HepG2 (cell line): Measurements from ENCODE around the gene CIBAR2. TPM values are rescaled to one million over a fixed set of nuclear protein-coding genes. Genes with fewer than 3 reads are reported as not detected.

ENCODE experiments used
- ATAC-seq: fragments of 200-7000 bp; cut with Tn5 transposase; 3 replicates; pipeline ENCODE4 v1.9.1; 2020; ENCODE audit warnings: mild to moderate bottlenecking, moderate library complexity
- BruUV-seq: library from RNA; stranded (reverse); fragments of 400-500 nt; replicated peaks from 2 replicates; lab custom pipeline; 2021; lab: Mats Ljungman, UMichigan
- CTCF ChIA-PET: fragments of 300-600 bp; formaldehyde crosslinking; extraction: SDS; loops from one replicate; lab custom pipeline; 2021; ENCODE audit warnings: low total read pairs, inconsistent platforms, low intra/inter-chr PET ratio; lab: Yijun Ruan, JAX
- POLR2A ChIA-PET: fragments of 350-600 bp; sonication (Branson Sonifier 250); formaldehyde crosslinking; loops from one replicate; lab custom pipeline; 2020; ENCODE audit warnings: antibody characterized with exemption, inconsistent platforms; lab: Yijun Ruan, JAX
- DNase-seq: peaks from one replicate; pipeline ENCODE4 v3.0.0-alpha.2; 2015; ENCODE audit warnings: low spot score
- FAIRE-seq: peaks from 3 replicates; lab custom pipeline; 2011; peaks lifted over from hg19 to GRCh38; lab: Jason Lieb, UNC
- H2AFZ ChIP-seq: one replicate; pipeline ENCODE4 v1.6.1; 2011; ENCODE audit warnings: low read length, inconsistent platforms
- H3K27ac ChIP-seq: fragments of 300-600 bp; 3 replicates; pipeline ENCODE4 v1.8.0; 2011; ENCODE audit warnings: mixed run types, mild to moderate bottlenecking, mixed read lengths, low read length, inconsistent platforms; ENCODE audit not compliant: insufficient read depth; ENCODE audit errors: extremely low read length
- H3K27me3 ChIP-seq, 2 experiments: fragments of 200-600 bp in 1 of 2; 2 replicates in 1 of 2; 3 replicates in 1 of 2; pipeline versions ENCODE4 v1.6.0 to v1.8.0; 2011; ENCODE audit warnings: low read length in 2 of 2, mild to moderate bottlenecking in 2 of 2, moderate library complexity in 2 of 2, inconsistent platforms in 1 of 2; ENCODE audit not compliant: insufficient read depth in 2 of 2, control insufficient read depth in 1 of 2
- H3K36me3 ChIP-seq, 2 experiments: fragments of 200-600 bp in 1 of 2; replicated peaks in 1 of 2; 2 replicates in 1 of 2; 3 replicates in 1 of 2; pipeline versions ENCODE4 v1.5.1 to v1.8.0; 2011; ENCODE audit warnings: low read length in 2 of 2, inconsistent platforms in 1 of 2; ENCODE audit not compliant: insufficient read depth in 2 of 2, control insufficient read depth in 1 of 2
- H3K4me1 ChIP-seq: 2 replicates; pipeline ENCODE4 v1.5.1; 2012; ENCODE audit warnings: low read length, inconsistent platforms; ENCODE audit not compliant: insufficient read depth
- H3K4me2 ChIP-seq: 2 replicates; pipeline ENCODE4 v1.6.0; 2011; ENCODE audit warnings: low read depth, low read length, inconsistent platforms
- H3K4me3 ChIP-seq, 3 experiments: fragments of 200-600 bp in 1 of 3; sonication (generic), shearing (Covaris generic) in 1 of 3; replicated peaks in 1 of 3; 2 replicates each; pipeline ENCODE4 v1.5.1; 2011 to 2016; ENCODE audit warnings: low read length in 3 of 3, inconsistent platforms in 2 of 3, low read depth in 2 of 3, mild to moderate bottlenecking in 2 of 3, control low read depth in 1 of 3, mixed read lengths in 1 of 3; ENCODE audit not compliant: insufficient read depth in 1 of 3
- H3K79me2 ChIP-seq: one replicate; pipeline ENCODE4 v1.6.1; 2011; ENCODE audit warnings: low read length, inconsistent platforms; ENCODE audit not compliant: insufficient read depth
- H3K9ac ChIP-seq: 2 replicates; pipeline ENCODE4 v1.6.0; 2011; ENCODE audit warnings: mild to moderate bottlenecking, low read depth, low read length, inconsistent platforms; ENCODE audit not compliant: insufficient read depth
- H3K9me3 ChIP-seq: 2 replicates; pipeline ENCODE4 v1.5.1; 2012; ENCODE audit warnings: mild to moderate bottlenecking, low read length
- H4K20me1 ChIP-seq: 2 replicates; pipeline ENCODE4 v1.6.0; 2011; ENCODE audit warnings: inconsistent platforms, mild to moderate bottlenecking, low read length, moderate library complexity; ENCODE audit not compliant: insufficient read depth
- CBX2 ChIP-seq, 2 experiments: fragments of 200-600 bp in 1 of 2; sonication (generic); formaldehyde crosslinking in 1 of 2; IDR thresholded peaks; 2 replicates each; pipeline versions ENCODE4 v1.7.0 to v1.8.1; 2018 to 2022; ENCODE audit warnings: low read depth in 2 of 2, low read length in 1 of 2, mild to moderate bottlenecking in 1 of 2, missing genetic modification reagents in 1 of 2
- DR1 ChIP-seq: sonication (generic); formaldehyde crosslinking; IDR thresholded peaks from 2 replicates; pipeline ENCODE4 v1.8.0; 2021; ENCODE audit warnings: mild to moderate bottlenecking, missing genetic modification reagents, inconsistent platforms
- EP300 ChIP-seq, 3 experiments: sonication (generic) in 1 of 3; formaldehyde crosslinking in 1 of 3; IDR thresholded peaks; 2 replicates each; pipeline versions ENCODE4 v1.5.1 to v1.6.1; 2011 to 2020; ENCODE audit warnings: low read depth in 2 of 3, low read length in 2 of 3, borderline replicate concordance in 1 of 3, improper control_type of control experiment in 1 of 3, mild to moderate bottlenecking in 1 of 3, missing genetic modification reagents in 1 of 3, moderate library complexity in 1 of 3
- HOXA7 ChIP-seq: sonication (generic); formaldehyde crosslinking; IDR thresholded peaks from 2 replicates; pipeline ENCODE4 v1.8.1; 2022; ENCODE audit warnings: mild to moderate bottlenecking, missing genetic modification reagents, moderate library complexity
- PBX2 ChIP-seq: IDR thresholded peaks from 2 replicates; pipeline ENCODE4 v1.6.1; 2016; ENCODE audit warnings: control low read depth
- PCBP1 ChIP-seq: fragments of 200-400 bp; formaldehyde crosslinking; IDR thresholded peaks from 2 replicates; pipeline ENCODE4 v1.6.1; 2017; ENCODE audit warnings: mild to moderate bottlenecking, low read depth, low read length, borderline replicate concordance
- SOX13 ChIP-seq, 3 experiments: fragments of 450-650 bp in 1 of 3; sonication (generic) in 1 of 3; formaldehyde crosslinking in 1 of 3; IDR thresholded peaks in 2 of 3; conservative IDR thresholded peaks in 1 of 3; 2 replicates each; pipeline versions ENCODE4 v1.5.0 to v1.6.1; 2016 to 2020; ENCODE audit warnings: antibody characterized with exemption in 1 of 3, mild to moderate bottlenecking in 1 of 3, missing compliant biosample characterization in 1 of 3, missing genetic modification reagents in 1 of 3, moderate library complexity in 1 of 3
- ZNF329 ChIP-seq: sonication (generic); formaldehyde crosslinking; IDR thresholded peaks from 2 replicates; pipeline ENCODE4 v1.9.0; 2021; ENCODE audit warnings: low read depth, mild to moderate bottlenecking, missing genetic modification reagents
- ZNF367 ChIP-seq: sonication (generic); formaldehyde crosslinking; IDR thresholded peaks from 2 replicates; pipeline ENCODE4 v1.4.0; 2020; ENCODE audit warnings: missing genetic modification reagents, borderline replicate concordance
- ZSCAN9 ChIP-seq: IDR thresholded peaks from 2 replicates; pipeline ENCODE4 v1.6.1; 2016; ENCODE audit warnings: borderline replicate concordance
- WGBS: methylation state at CpG from one replicate; pipeline ENCODE4 v1.1.6; 2017; ENCODE audit warnings: low lambda C conversion rate; 5-methylcytosine and 5-hydroxymethylcytosine counted together
- in situ Hi-C: cut with HindIII; loops from 2 replicates; pipeline ENCODE4 v1.10.0; 2017; ENCODE audit warnings: low pct_unique_long_range_greater_than_20kb; ENCODE audit not compliant: extremely low pct_ligation_motif_present
- intact Hi-C: fragments of 100-400 bp; cut with micrococcal nuclease; formaldehyde crosslinking; loops from one replicate; pipeline ENCODE4 v1.10.0; 2022; ENCODE audit not compliant: unreplicated experiment
- polyA plus RNA-seq, 8 experiments: library from polyadenylated mRNA; depleted of rRNA in 3 of 8; stranded (reverse) in 7 of 8; unstranded in 1 of 8; fragments of >200 nt; fragmentation: Illumina TruSeq in 4 of 8; extraction: Trizol in 4 of 8; gene quantifications; 2 replicates each; pipeline versions ENCODE4 v1.2.1 to v1.2.3, GENCODE V29; 2011 to 2016; ENCODE audit warnings: low read depth in 4 of 8, missing spikeins in 1 of 8, mixed read lengths in 1 of 8; ENCODE audit not compliant: insufficient read depth in 1 of 8
- total RNA-seq, 5 experiments: library from RNA; depleted of rRNA; stranded (reverse); fragments of >200 nt; fragmentation: Illumina TruSeq; extraction: Trizol; gene quantifications; 2 replicates each; pipeline ENCODE4 v1.2.3, GENCODE V29; 2016; ENCODE audit warnings: low read depth in 1 of 5
- TF ChIP-seq, protein P1 (sequence below): sonication (generic); formaldehyde crosslinking; IDR thresholded peaks from 2 replicates; pipeline ENCODE4 v1.4.0; 2020; ENCODE audit warnings: missing genetic modification reagents
- TF ChIP-seq, protein P2 (sequence below): sonication (generic); formaldehyde crosslinking; IDR thresholded peaks from 2 replicates; pipeline ENCODE4 v1.5.1; 2020; ENCODE audit warnings: mild to moderate bottlenecking, missing genetic modification reagents, moderate library complexity
- TF ChIP-seq, protein P3 (sequence below): sonication (generic); formaldehyde crosslinking; IDR thresholded peaks from 2 replicates; pipeline ENCODE4 v1.4.0; 2020; ENCODE audit warnings: missing genetic modification reagents

The CIBAR2 gene
- total and polyA plus RNA-seq, 2 of the 13 experiments (the other 11 are each of a cell fraction or from before 2014, with no cell fraction given), result not detected

DNA sequence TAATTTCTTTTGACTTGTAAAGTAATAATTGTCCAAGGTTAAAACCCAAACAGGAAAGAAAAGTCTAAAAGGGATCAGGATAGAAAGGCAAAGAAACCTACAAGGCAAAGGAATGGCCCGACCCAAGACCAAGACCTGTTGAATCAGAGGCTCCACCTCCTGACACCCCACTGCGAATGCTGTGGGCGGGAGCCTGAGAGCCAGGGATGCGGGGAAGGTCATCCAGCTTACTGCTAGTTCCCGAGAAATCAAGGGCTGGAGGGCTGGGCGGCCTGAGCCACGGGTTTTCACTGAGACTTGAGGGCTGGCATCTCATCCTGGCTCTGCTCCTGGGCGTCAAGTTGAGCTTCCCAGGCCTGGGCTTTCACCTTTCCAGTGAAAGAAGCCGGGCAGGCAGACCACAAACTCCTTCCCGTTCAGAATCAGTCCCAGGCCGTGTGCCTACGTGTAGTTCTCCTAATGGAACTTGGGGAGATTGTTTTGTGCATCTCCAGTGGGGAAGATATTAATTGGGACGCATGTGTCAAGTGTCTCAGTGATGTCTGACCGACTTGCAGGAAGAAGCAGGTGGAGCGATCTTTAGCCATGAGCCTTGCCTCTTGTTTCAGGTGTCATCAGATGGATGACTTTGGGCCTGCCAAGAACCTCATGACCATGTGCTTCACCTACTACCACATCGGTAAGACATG lies 36.9 kb downstream of the CIBAR2 start (continued):
- no peak for TF ChIP-seq ZNF329 (CRISPR knock-in tag)

GRCh38 chr16:85074225-85074914 lies 37.9 kb downstream of the CIBAR2 start:
- WGBS, result 55% methylated on average over 6 of the region's 6 CpGs
- POLR2A ChIA-PET, result no interaction called here
- TF ChIP-seq ZSCAN9 (no peak), ZNF367 (CRISPR knock-in tag) (no peak), EP300 (IDR thresholded peaks at IDR 0.05; ENCODE audit: low read depth in 2 of 2, low read length in 2 of 2) (no peak), EP300 (CRISPR knock-in tag; IDR thresholded peaks at IDR 0.05; ENCODE audit: borderline replicate concordance) (no peak), SOX13 (IDR thresholded peaks at IDR 0.05) (no peak), SOX13 (CRISPR knock-in tag; conservative IDR thresholded peaks at IDR 0.05 in 1 of 2, IDR thresholded peaks at IDR 0.05 in 1 of 2) (no peak), HOXA7 (CRISPR knock-in tag) (no peak), DR1 (CRISPR knock-in tag) (no peak), PCBP1 (no peak), CBX2 (IDR thresholded peaks at IDR 0.05; ENCODE audit: low read depth, low read length) (no peak), CBX2 (CRISPR knock-in tag; IDR thresholded peaks at IDR 0.05; ENCODE audit: low read depth) (no peak), PBX2 (CRISPR knock-in tag) (no peak)
- TF ChIP-seq, protein P1, sequence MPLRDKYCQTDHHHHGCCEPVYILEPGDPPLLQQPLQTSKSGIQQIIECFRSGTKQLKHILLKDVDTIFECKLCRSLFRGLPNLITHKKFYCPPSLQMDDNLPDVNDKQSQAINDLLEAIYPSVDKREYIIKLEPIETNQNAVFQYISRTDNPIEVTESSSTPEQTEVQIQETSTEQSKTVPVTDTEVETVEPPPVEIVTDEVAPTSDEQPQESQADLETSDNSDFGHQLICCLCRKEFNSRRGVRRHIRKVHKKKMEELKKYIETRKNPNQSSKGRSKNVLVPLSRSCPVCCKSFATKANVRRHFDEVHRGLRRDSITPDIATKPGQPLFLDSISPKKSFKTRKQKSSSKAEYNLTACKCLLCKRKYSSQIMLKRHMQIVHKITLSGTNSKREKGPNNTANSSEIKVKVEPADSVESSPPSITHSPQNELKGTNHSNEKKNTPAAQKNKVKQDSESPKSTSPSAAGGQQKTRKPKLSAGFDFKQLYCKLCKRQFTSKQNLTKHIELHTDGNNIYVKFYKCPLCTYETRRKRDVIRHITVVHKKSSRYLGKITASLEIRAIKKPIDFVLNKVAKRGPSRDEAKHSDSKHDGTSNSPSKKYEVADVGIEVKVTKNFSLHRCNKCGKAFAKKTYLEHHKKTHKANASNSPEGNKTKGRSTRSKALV, result no peak
- TF ChIP-seq, protein P2, sequence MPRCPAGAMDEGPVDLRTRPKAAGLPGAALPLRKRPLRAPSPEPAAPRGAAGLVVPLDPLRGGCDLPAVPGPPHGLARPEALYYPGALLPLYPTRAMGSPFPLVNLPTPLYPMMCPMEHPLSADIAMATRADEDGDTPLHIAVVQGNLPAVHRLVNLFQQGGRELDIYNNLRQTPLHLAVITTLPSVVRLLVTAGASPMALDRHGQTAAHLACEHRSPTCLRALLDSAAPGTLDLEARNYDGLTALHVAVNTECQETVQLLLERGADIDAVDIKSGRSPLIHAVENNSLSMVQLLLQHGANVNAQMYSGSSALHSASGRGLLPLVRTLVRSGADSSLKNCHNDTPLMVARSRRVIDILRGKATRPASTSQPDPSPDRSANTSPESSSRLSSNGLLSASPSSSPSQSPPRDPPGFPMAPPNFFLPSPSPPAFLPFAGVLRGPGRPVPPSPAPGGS (CRISPR knock-in tag), result no peak
- TF ChIP-seq, protein P3, sequence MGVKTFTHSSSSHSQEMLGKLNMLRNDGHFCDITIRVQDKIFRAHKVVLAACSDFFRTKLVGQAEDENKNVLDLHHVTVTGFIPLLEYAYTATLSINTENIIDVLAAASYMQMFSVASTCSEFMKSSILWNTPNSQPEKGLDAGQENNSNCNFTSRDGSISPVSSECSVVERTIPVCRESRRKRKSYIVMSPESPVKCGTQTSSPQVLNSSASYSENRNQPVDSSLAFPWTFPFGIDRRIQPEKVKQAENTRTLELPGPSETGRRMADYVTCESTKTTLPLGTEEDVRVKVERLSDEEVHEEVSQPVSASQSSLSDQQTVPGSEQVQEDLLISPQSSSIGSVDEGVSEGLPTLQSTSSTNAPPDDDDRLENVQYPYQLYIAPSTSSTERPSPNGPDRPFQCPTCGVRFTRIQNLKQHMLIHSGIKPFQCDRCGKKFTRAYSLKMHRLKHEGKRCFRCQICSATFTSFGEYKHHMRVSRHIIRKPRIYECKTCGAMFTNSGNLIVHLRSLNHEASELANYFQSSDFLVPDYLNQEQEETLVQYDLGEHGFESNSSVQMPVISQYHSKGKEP (CRISPR knock-in tag), result no peak

More at GRCh38 chr16:85074225-85074914, 37.9 kb downstream of the CIBAR2 start:
- Histone ChIP-seq H3K36me3 (no peaks in the 10 kb centered on the region), H3K4me3 (no peak overlapping the region), H4K20me1 (no peaks in the 10 kb centered on the region), H3K4me1 (no peaks in the 10 kb centered on the region), H3K9ac (no peak overlapping the region), H3K27me3 (peaks cover 8 to 16% of the 10 kb centered on the region in 2 experiments; a peak in 4 of 5 replicates), H3K27ac (no peak overlapping the region), H2AFZ (no peak overlapping the region), H3K9me3 (no peaks in the 10 kb centered on the region), H3K79me2 (no peaks in the 10 kb centered on the region), H3K4me2 (no peak overlapping the region)
- DNase-seq, result no peak
- ATAC-seq, result no peak
- CTCF ChIA-PET, result no interaction called here
- in situ Hi-C loops, result no loop called here
- BruUV-seq, result no TSS peak
- intact Hi-C loops, result no loop called here
- FAIRE-seq, result no peak
